Measurements from ENCODE around the gene BIN1. TPM values are rescaled to one million over a fixed set of nuclear protein-coding genes. Genes with fewer than 3 reads are reported as not detected.

The BIN1 gene
- total and polyA plus RNA-seq, 2 donors (not counting 1 experiment from before 2014, with no cell fraction given): 90.6 to 92.3 TPM

GRCh38 chr2:127092306-127092705, 14.6 kb downstream of the BIN1 start:
- DNase-seq: no peak
- Histone ChIP-seq H3K27ac (ENCODE audit: low read length in 2 of 2) (no peak overlapping the region), H3K36me3 (replicated peaks in 1 of 2; ENCODE audit: control extremely low read depth in 1 of 2, control insufficient read depth in 1 of 2, extremely low read depth in 1 of 2, insufficient read depth in 2 of 2, low read length in 1 of 2) (no peaks in the 10 kb centered on the region), H3K4me1 (ENCODE audit: control insufficient read depth in 2 of 2, insufficient read depth in 2 of 2, low read length in 2 of 2) (peaks cover 21 to 26% of the 10 kb centered on the region in 2 donors), H3K79me2 (ENCODE audit: control insufficient read depth, insufficient read depth, low read length) (no peaks in the 10 kb centered on the region), H2AFZ (ENCODE audit: insufficient read depth, low read depth, low read length, poor library complexity, severe bottlenecking) (no peak overlapping the region), H3K27me3 (replicated peaks in 1 of 4; ENCODE audit: control extremely low read depth in 1 of 4, control insufficient read depth in 3 of 4, insufficient read depth in 4 of 4, low read length in 3 of 4) (peaks cover 0 to 7% (median 0%) of the 10 kb centered on the region in 4 experiments), H3K4me3 (ENCODE audit: control extremely low read depth in 1 of 5, extremely low read depth in 1 of 5, insufficient read depth in 1 of 5, low read depth in 2 of 5, low read length in 4 of 5) (no peak overlapping the region), H4K20me1 (ENCODE audit: control insufficient read depth, insufficient read depth, low read length, poor library complexity, severe bottlenecking) (no peaks in the 10 kb centered on the region), H3K4me2 (replicated peaks; ENCODE audit: low read depth, low read length, poor library complexity, severe bottlenecking) (no peak overlapping the region), H3K9me3 (ENCODE audit: control extremely low read depth in 1 of 3, control insufficient read depth in 2 of 3, insufficient read depth in 1 of 3, low read length in 2 of 3) (no peaks in the 10 kb centered on the region), H3K9ac (ENCODE audit: low read length) (no peak overlapping the region)
- intact Hi-C loops (cut with micrococcal nuclease): no loop called here
- ChIA-PET CTCF (no interaction called here), POLR2A (no interaction called here)
- TF ChIP-seq EZH2 (IDR thresholded peaks at IDR 0.05; ENCODE audit: borderline replicate concordance, insufficient read depth, low read depth, low read length, poor library complexity, severe bottlenecking) (no peak), CTCF (IDR thresholded peaks at IDR 0.05) (no peak)
- H3K27ac Mint-ChIP-seq: no peak overlapping the region
- H3K27me3 Mint-ChIP-seq: peaks cover 3% of the 10 kb centered on the region
- H3K9me3 Mint-ChIP-seq (ENCODE audit: insufficient read depth): no peaks in the 10 kb centered on the region
- H3K4me3 Mint-ChIP-seq: no peak overlapping the region
- peaks cover 25% of the 10 kb centered on the region for H3K4me1 Mint-ChIP-seq
- WGBS (ENCODE audit: insufficient coverage): 91% methylated on average over 5 of the region's 6 CpGs
- ATAC-seq (ENCODE audit: low read depth): no peak

GRCh38 chr2:127091886-127092285, 15.1 kb downstream of the BIN1 start:
- H3K4me2 ChIP-seq (replicated peaks; ENCODE audit: low read depth, low read length, poor library complexity, severe bottlenecking): no peak overlapping the region
- H3K27me3 Mint-ChIP-seq: peaks cover 3% of the 10 kb centered on the region
- ATAC-seq (ENCODE audit: low read depth) (no peak), DNase-seq (no peak)
- H3K4me3 Mint-ChIP-seq: no peak overlapping the region
- H3K36me3 ChIP-seq (replicated peaks in 1 of 2; ENCODE audit: control extremely low read depth in 1 of 2, control insufficient read depth in 1 of 2, extremely low read depth in 1 of 2, insufficient read depth in 2 of 2, low read length in 1 of 2): no peaks in the 10 kb centered on the region
- H3K4me1 ChIP-seq (ENCODE audit: control insufficient read depth in 2 of 2, insufficient read depth in 2 of 2, low read length in 2 of 2): peaks cover 25 to 30% of the 10 kb centered on the region in 2 donors
- no peaks in the 10 kb centered on the region for H3K79me2 ChIP-seq (ENCODE audit: control insufficient read depth, insufficient read depth, low read length)
- H3K4me1 Mint-ChIP-seq: peaks cover 29% of the 10 kb centered on the region
- H2AFZ ChIP-seq (ENCODE audit: insufficient read depth, low read depth, low read length, poor library complexity, severe bottlenecking): no peak overlapping the region
- H3K27ac Mint-ChIP-seq: no peak overlapping the region
- H4K20me1 ChIP-seq (ENCODE audit: control insufficient read depth, insufficient read depth, low read length, poor library complexity, severe bottlenecking): no peaks in the 10 kb centered on the region
- POLR2A ChIA-PET: no interaction called here
- intact Hi-C loops (cut with micrococcal nuclease): no loop called here
- H3K27ac ChIP-seq (ENCODE audit: low read length in 2 of 2): no peak overlapping the region
- no CpG with 5 or more reads among the region's 6 CpGs for whole genome bisulfite sequencing (ENCODE audit: insufficient coverage)
- TF ChIP-seq CTCF (IDR thresholded peaks at IDR 0.05) (no peak), EZH2 (IDR thresholded peaks at IDR 0.05; ENCODE audit: borderline replicate concordance, insufficient read depth, low read depth, low read length, poor library complexity, severe bottlenecking) (no peak)
- no peaks in the 10 kb centered on the region for H3K9me3 Mint-ChIP-seq (ENCODE audit: insufficient read depth)
- H3K9ac ChIP-seq (ENCODE audit: low read length): no peak overlapping the region
- peaks cover 0 to 7% (median 0%) of the 10 kb centered on the region in 4 experiments for H3K27me3 ChIP-seq (replicated peaks in 1 of 4; ENCODE audit: control extremely low read depth in 1 of 4, control insufficient read depth in 3 of 4, insufficient read depth in 4 of 4, low read length in 3 of 4)
- no peak overlapping the region for H3K4me3 ChIP-seq (ENCODE audit: control extremely low read depth in 1 of 5, extremely low read depth in 1 of 5, insufficient read depth in 1 of 5, low read depth in 2 of 5, low read length in 4 of 5)
- CTCF ChIA-PET: no interaction called here
- no peaks in the 10 kb centered on the region for H3K9me3 ChIP-seq (ENCODE audit: control extremely low read depth in 1 of 3, control insufficient read depth in 2 of 3, insufficient read depth in 1 of 3, low read length in 2 of 3)
